HG03066 (cell line): ENCODE measurements around the gene SKOR2.

Experiments
- ATAC-seq: cut with Tn5 transposase; IDR thresholded peaks from one replicate; pipeline ENCODE4 v1.9.1; 2021; ENCODE audit warnings: low read depth; ENCODE audit not compliant: unreplicated experiment

SKOR2 gene, protein sequence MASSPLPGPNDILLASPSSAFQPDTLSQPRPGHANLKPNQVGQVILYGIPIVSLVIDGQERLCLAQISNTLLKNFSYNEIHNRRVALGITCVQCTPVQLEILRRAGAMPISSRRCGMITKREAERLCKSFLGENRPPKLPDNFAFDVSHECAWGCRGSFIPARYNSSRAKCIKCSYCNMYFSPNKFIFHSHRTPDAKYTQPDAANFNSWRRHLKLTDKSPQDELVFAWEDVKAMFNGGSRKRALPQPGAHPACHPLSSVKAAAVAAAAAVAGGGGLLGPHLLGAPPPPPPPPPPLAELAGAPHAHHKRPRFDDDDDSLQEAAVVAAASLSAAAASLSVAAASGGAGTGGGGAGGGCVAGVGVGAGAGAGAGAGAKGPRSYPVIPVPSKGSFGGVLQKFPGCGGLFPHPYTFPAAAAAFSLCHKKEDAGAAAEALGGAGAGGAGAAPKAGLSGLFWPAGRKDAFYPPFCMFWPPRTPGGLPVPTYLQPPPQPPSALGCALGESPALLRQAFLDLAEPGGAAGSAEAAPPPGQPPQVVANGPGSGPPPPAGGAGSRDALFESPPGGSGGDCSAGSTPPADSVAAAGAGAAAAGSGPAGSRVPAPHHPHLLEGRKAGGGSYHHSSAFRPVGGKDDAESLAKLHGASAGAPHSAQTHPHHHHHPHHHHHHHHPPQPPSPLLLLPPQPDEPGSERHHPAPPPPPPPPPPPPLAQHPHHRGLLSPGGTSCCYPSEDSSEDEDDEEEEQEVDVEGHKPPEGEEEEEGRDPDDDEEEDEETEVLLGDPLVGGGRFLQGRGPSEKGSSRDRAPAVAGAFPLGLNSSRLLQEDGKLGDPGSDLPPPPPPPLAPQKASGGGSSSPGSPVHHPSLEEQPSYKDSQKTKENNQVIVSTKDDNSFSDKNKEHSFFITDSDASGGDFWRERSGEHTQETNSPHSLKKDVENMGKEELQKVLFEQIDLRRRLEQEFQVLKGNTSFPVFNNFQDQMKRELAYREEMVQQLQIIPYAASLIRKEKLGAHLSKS

DNA sequence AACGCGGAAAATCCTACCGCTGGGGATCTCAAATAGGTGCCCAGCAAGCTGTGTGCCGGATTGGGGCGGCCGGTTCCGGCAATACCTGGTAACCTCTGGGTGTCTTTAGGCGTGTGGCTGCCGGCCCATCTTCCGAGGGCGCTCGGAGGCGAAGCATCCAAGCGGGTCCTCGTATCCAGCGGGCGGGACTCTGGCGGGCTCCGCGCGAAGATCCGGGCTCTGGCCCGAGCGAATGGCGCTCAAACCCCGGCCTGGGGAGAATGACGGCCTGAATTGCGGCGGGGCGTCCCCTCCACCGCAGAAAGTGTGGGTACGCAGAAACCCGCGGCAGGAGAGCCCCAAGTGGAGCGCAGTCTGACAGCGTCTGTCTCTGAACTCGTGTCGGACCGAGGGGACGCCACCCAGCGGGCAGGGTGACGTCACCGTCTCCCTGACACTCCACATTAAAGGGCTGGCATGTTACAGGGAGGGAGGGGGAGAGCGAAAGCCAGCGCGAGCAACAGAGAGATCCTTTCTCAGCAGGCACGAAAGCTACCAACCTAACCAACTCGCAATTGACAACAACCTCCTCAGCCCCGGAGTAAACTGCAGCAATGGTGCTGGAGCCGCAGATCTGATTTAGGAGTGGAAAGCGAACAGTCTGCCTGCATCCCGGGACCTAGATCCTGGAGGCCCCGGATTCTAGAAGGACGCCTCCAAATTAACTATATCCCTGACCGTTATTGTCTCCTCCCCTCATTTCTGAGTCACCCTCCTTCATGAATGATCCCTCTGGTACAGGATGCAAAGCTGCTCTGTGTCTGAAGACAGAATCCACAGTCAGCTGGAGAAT is at the start of gene SKOR2:
TSS of gene SKOR2 (minus strand) at position 372 of the 832 bp plus-strand sequence. CDS start 2,477 bp downstream, outside the sequence.
- ATAC-seq = no peak

DNA sequence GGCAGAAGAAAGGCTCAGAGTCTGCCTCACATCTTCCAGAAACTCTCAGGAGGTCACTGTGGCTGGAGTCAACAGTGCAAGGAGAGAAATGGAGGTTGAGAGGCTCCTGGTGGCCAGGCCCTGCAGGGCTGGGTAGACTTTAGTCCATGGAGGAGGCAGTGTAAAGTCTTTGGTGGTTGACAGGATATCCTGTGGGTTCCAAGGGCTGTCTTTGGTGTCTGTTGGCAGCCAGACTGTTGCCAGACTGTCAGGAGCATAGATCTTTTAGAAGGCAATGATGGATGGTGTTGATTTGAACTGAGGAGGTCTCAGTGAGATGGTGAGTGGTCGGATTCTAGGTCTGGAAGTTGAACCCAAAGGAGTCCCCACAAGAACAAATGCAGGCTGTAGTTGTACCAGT is 45.0 kb upstream of the SKOR2 start:
- ATAC-seq = no peak

DNA sequence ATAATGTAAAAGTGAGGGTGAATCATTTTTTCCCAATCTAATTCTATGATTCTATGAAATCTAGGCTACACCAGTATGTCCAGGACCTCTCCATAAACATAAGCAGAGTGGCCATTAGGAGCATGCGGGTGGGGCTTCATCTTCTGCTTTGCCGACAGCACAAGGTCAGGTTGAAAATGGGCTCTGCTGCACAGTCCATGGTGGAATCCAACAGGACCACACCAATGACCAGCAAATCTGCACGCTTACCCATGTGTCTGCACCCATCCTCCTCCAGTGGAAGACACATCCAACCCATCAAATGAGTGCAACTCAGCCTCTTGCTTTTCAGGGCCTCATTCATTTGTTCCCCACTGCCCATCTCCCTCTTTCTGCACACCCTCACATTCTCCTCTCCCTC is 43.3 kb upstream of the SKOR2 start:
- ATAC-seq = no peak

DNA sequence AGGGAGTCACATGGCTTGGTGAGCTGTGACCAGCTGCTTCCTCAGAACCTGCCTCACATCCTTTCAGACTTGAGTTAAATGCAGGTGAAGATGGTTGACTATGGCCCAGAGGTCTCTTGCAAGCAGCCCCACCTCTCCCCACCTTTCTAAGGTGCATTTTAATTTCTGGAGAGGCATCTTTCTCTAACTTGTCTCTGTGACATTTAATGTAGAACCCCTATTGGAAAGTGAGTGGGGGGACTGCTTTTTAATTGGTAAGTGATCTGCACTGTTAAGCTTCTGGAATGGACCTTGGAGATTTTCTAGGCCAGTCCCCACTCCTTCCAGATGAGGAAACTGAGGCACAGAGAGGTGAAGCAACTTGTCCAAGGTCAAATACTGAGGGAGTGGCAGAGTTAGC is 37.3 kb upstream of the SKOR2 start:
- no peak for ATAC-seq

DNA sequence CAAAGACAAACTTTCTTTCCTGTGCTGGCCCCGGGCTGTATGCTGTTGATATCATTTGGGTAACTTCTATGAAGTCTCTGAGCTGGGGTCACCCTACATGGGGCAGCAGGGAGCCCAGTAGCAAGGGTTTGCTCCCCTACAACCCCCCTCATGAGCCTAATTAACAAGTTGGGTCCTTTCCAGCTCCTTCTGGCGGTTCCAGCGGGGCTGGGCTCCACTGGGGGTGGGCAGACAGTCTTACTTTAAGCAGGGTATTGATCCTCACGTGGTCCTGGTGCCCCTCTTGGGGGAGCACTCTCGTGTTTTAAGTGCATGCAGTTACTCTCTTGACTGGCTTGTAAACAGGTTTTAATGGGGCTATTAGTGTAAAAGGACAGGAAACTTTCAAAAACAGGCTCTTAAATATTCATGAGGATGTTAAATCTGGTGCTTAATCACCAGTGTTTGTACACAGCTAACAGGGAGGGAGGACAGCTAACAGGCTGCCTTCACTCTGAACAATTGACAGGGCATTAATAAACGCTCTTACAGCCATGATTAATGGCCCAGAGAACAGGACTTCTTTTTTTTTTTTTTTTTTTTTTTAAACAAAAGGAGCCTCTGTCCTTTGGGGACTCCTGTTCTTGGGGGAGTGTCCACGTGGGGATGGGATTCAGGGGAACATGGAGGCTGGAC is 36.6 kb upstream of the SKOR2 start:
- ATAC-seq = no peak

DNA sequence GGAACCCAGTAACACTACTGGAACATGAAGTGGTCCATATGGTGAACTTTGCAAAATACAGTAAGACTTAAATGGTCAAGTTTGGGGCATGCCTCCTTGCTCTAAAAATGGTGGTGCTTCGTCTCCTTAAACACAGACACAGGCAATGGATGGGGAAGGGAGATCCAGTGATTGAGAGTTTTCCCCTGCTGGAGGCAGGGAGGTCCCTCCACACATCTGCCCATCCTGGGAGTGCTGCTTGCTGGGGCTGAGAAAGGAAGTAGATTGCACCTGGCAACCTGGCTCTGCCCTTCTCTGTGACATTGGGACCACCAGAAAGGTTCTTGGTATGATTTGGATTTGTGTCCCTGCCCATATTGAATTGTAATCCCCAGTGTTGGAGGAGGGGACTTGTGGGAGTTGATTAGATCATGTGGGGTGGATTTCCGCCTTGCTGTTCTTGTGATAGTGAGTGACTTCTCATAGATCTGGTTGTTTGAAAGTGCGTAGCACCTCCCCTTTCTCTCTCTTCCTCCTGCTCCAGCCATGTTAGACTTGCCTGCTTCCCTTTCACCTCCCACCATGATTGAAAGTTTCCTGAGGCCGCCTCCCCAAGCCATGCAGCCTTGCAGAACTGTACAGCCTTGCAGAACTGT is 35.4 kb upstream of the SKOR2 start:
- no peak for ATAC-seq

DNA sequence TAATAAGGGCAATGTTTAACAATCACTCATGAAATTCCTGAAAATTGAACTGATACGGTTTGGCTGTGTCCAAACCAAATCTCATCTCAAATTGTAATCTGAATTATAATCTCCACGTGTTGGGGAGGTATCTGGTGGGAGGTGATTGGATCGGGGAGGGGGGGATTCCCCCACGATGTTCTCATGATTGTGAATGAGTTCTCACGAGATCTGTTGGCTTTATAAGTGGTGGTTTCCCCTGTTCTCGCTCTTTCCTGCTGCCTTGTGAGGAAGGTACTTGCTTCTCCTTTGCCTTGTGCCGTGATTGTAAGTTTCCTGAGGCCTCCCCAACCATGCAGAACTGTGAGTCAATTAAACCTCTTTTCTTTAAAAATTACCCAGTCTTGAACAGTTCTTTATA is 34.0 kb upstream of the SKOR2 start:
- no peak for ATAC-seq

DNA sequence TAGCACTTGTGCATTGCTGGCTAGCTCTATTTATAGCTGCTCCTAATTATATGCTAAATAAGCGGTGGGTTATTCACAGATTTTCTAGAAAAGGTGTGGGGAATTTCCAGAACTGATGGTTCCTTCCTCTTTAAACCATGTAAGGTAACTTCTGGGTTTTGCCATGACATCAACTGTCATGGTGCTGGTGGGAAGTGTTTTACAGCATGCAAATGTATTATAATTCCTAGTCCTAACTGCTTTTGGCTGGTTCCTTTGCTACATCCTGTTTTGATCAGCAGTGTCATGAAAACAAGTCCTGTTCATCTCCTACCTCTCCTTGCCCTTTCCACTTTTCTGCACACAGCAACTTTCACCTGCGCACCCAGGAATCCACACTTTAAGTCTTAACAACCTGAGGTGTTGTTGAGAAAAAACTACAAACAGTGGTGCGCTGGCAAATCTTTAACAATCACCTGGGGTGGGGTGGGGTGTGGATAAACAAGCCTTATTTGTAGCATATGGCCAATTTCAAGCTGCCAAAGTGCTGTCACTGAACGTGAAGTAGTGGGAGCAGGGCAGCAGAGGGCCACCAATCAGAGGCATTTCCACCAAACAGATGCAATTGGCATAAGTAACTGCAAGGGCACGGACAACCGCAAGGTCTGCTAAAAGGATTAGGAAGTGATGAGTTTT is 33.4 kb upstream of the SKOR2 start:
- no peak for ATAC-seq

DNA sequence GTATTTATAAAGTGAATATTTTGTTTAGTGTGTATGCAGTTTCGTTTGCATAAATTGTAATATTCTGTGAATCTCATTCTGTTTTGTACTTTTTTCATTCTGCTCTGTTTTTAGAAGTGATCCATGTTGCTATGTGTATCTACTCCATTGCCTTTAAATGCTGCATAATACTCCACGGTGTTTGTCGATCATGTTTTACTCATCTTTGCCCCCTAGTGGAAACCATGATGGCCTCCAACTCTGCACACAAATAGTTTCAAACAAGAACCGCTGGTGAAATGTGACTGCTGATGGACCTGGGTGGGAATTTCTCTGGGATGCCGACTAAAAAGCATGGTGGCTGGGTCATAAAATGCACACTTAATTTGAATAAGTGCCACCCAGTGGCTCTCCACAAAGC is 32.0 kb upstream of the SKOR2 start:
- ATAC-seq = no peak

DNA sequence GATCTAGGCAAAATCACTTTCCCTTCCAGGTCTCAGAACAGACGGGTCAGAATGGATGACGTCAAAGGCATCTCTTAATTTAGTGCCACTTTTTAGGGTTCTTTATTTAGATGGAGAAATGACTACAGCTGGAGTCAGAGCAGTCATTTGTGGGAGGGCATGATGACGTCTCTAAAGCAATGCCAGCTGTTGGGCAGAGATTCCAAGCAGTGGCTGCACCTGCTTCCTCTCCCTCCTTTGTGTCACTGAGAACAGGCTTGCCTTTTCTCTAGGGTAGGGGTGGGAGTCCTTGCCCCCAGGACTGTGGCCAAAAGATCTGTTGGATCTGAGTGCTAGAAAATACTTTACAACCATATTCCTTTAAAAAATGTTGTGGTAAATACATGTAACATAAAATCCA is 28.7 kb upstream of the SKOR2 start:
- ATAC-seq = no peak

DNA sequence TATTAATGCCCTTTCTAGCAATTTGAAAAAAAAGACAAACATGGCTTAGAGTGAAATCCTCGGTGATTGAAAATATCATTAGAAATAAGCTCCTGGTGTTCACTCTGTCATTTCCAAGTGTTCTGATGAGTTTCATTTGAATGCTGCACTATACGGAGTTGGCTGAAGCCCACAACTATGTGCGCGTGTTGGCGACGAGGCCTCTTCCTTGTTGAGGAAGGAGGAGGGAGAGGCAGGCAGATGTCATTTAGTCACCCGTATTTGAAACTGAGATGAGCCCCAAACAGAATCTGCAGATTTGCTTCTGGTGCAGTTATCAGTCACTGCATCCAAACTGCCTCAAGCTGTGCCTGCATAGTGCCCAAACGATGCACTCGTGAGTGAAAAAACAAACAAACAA is 23.5 kb upstream of the SKOR2 start:
- no peak for ATAC-seq

DNA sequence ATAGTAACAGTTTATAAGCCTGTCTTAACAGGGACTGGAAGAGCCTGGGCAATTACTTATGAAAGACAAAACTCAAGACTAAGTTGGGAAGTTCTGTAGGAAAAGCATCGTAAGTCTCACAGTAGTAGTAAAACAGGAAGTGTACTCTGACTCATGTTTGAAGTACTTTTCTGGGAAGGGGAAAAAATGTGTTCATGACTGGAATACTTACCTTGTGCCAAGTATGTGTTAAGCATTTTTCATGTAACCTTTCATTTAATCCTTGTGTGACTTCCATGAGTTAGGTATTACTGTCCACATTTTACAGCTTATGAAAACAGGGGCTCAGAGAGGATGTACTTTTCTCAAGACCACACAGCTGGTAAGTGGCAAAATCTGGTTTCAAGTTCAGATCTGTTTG is 13.7 kb upstream of the SKOR2 start:
- no peak for ATAC-seq

DNA sequence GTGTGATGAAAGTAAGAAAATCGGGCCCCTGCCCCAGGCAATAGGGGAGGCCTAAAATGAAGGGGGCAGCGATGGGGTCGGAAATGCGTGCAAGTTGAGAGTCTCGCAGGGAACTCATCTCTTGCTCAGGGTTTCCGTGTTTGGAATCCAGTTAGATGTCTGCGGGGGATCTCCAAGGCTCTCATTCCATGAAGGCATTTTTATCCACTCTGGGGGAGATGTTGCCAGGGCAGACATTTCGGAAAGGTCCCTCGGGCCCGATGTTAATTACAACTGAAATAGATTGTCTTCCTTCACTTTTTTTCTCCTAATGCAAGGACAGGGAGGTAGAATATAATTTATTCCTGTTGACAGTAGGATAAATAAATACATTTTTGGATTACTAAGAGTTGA is 12.8 kb upstream of the SKOR2 start:
- no peak for ATAC-seq

DNA sequence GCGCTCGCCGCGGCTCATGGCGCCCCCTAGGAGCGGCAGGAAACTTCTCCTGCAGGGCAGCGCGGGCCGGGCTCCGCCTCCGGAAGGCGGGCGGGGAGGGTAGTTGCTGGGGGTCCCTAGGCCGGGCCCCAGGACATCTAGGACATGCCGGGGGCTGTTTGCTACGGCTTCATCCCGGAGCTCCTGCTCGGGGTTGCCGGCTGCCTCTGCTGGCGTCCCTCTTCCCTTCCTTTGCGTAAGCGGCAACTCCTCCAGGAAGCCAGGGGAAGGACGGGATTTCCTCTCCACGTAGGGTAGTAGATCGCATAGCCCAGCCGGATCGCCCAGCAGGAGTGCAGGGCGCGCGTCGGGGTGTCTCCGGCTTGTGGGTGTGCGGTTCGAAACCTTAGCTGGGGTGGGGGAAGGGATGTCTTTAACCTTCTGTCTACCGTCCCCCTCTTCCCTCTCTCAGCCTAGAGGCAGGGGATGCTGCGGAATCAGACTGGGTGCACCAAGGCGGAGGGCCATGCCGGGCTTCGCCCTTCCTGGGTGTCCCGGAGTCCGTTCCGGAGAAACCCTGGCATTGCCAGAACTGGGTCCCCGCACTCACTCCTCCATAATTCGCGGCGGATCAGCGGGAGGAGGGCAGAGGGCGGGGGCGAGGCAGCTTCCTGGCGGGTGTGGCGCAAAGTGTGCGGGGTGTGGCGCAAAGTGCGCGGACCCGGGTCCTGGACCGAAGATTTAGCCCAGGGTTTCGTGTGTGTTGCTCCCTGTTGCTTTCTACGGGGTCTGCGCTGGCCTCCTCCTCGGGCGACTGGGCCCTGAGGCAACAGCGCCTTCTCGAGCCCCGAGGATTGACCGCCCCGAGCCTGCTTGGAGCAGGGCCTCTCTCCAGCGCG is 12.2 kb upstream of the SKOR2 start:
- no peak for ATAC-seq

DNA sequence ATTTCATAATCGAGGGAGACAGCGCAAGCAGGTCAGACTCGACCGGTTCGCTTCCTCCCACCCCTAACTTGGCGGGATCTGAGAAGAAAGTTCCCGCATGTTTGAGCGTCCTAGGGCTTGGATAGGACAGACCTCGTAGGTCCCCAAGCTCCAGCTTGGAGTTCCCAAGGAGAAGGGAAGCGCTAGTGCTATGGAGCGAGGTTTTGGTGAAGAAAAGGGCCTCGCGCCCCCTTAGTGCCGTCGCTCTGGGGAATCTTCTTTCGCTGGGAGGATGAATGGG is 11.6 kb upstream of the SKOR2 start:
- no peak for ATAC-seq

DNA sequence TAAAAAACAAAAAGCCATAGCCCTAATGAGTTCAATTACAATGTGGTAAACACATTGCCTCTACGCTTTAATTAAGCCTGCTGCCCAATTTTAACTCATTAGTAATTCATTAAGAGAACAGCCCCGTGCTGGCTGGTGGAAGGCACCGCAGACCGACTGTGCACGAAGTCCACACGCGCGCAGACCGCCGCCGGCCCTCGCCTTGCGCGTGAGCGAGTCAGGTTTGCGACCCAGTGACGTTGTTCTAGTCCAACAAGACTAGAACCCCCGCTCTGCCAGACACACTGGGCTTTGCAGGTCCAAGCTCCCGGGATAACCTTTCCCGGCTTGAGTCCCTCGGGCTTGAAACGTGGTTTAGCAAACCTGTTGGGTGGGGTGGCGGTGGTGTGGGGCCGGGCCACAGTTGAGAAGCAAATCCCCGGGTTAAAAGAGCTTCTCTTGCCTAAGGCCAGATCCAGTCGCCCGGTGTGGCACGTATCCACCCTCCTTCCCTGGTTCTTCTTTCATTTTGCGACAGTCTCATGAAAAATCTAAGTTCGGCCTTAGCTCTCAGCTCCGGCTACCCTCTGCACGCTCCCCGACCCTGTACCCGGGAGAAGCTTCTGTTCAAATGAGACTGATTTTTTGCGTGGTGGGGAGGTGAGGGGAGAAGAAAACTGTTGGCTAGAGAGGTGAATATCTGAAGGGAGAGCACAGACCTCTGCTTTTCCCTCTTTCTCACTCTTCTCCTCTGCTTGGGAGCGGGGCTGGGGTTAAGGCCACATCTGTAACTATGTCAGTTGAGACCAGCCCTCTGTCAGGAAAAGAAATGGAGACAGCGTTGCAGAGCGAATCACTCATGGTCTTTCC is 11.1 kb upstream of the SKOR2 start:
- no peak for ATAC-seq

DNA sequence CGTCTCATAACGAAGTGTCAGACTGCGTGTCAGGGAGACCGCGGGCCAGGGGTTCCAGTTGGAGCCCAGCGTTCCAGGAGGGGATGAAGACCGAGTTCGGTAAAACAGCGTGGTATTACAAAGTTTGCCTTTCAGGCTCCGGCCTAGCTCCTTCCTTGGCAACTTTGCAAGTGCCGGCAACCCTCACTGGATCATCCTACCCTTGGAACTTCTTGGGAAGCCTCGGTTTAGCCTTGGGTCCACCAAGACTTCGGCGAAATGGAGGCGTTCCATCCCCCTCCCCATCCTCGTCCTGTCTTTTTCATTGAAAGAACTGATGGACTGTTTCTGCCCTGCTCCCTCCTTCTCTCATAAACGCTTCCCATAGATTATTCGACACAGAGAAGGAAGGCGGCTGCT is 10.4 kb upstream of the SKOR2 start:
- ATAC-seq = no peak
